SKM-1 treated with dmso at 0.1 percent for 144 hours (cell line): ENCODE results near the gene SEPTIN14.
"Not testable (repeated sequence)": the region's sequence is repeated elsewhere in the genome, so short reads cannot be mapped to it uniquely, and the experiment has no call there.

Source experiments
- DNase-seq: peaks from one replicate; lab custom pipeline; 2025; ENCODE audit not compliant: unreplicated experiment; lab: John Stamatoyannopoulos, UW

The SEPTIN14 gene

DNA sequence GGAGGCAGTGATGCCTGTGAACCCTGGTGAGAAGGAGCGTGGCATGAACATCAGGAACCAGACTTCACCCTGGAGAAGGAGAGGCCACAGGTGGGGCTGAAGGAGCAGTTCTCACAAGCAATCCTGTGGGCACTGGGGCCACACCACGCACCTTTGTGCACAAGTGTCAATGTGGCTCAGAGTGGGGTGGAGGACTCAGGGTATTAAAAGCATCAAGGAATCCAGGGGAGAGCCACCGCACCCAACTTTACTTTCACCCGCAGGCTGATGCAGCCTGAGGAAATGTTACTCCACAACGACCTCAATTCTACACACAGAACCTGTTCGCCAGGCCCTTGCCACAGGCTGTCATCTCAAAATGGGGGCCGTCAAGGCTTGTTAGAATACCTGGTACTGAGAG, 77.1 kb downstream of the SEPTIN14 start:
- not testable (repeated sequence) for DNase-seq

DNA sequence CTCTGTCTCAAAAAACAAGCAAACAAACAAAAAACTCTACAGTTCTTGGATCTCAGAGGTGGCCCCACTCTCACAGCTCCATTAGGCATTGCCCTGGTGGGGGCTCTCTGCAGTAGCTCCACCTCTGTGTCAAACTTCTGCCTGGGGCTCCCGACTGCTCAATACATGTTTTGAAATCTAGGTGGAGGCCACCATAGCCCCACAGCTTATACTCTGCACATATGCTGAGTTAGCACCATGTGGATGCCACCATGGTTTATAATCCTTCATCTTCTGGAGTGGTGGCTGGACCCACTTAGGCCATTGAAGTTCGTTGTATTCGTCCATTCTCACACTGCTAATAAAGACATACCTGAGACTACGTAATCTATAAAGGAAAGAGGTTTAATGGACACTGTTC, 78.4 kb downstream of the SEPTIN14 start:
- no peak for DNase-seq

DNA sequence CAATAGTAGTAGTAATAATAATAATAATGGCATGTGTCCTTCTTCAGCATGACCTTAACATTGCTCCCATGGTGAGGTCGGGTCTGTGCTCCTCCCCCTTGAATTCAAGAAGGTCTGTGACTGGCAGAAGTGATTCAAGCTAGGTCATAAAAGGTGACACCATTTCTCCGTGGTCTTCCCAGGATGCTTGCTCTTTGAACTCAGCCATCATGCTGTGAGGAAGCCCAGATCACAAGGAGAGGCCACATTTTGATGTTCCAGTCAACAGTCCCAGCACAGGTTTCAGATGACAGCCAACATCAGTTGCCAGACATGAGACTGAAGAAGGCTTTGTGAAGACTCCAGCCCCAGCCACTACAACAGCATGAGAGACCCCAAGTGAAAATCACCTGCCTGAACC, 83.9 kb downstream of the SEPTIN14 start:
- no peak for DNase-seq

GRCh38 chr7:55776196-55776595, 86.4 kb downstream of the SEPTIN14 start:
- no peak for DNase-seq

- no peak for DNase-seq
Observed at GRCh38 chr7:55775051-55775420, 87.5 kb downstream of the SEPTIN14 start.

- DNase-seq: no peak
Observed at GRCh38 chr7:55774327-55775050, 88.1 kb downstream of the SEPTIN14 start.

GRCh38 chr7:55770778-55771177, 91.8 kb downstream of the SEPTIN14 start:
- no peak for DNase-seq

- DNase-seq: not testable (repeated sequence)
Observed at GRCh38 chr7:55753274-55753862, 109.2 kb downstream of the SEPTIN14 start.

GRCh38 chr7:55744706-55745105, 117.8 kb downstream of the SEPTIN14 start:
- DNase-seq: not testable (repeated sequence)
